Adipose tissue (tissue), 3 donors: ENCODE measurements around the gene PITPNC1. TPM values are rescaled to one million over a fixed set of nuclear protein-coding genes. Genes with fewer than 3 reads are reported as not detected.
"Not testable (repeated sequence)": the region's sequence is repeated elsewhere in the genome, so short reads cannot be mapped to it uniquely, and the experiment has no call there.

Experiments used
- H3K27ac ChIP-seq: one replicate; pipeline ENCODE4 v1.5.1; 2013; ENCODE audit warnings: low read depth, low read length
- WGBS, 3 donors: extraction: QIAGEN DNeasy Blood & Tissue Kit; methylation state at CpG; one replicate each; pipeline ENCODE4 v1.1.7; 2013; 5-methylcytosine and 5-hydroxymethylcytosine counted together
- polyA plus RNA-seq, 3 donors: library from polyadenylated mRNA; stranded (reverse); fragments of 200-250 nt; gene quantifications; one replicate each; pipeline ENCODE4 v1.2.3, GENCODE V29; 2013
- donor health status: healthy with polysubstance abuse.
- donor health status: Bipolar disorder and iron deficiency.
- donor health status: healthy.

PITPNC1 gene
- 10 to 100 TPM; 12.6 to 21.2 (median 15.3) TPM for polyA plus RNA-seq

DNA sequence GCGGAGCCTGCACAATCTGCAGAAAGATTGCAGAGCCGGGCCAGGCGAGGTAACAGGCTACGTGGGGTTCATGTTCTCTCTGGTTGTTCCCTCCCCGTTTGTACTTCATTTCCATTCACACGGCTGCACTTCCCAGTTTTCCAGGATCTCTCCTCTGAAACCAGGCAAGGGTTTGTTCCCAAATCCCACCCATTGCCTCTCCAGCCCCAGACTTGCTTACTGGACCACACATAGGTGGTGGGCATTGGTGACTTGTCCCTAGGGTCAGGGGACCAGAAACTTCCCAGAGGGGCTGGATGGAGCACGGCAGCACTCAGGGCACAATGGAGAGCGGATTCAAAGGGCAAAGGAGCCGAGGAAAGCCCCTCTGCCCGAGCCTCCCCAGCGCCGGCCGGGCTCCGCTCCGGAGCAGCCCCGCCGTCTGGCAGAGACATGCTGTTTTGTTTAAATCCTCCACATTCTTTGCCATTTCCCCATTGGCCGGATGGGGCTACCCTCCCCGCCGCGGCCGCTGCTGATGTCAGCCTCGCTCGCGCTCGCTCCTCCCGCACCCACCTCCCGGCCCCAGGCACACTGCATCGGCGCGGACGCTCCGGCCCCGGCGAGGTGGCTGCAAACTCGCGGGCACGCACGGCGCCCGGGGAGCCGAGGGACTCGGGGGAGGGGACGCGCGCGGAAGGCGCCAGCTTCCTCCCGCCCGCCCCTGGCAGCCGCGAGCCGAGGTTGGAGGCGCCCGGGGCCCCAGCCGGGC, at the start of gene PITPNC1:
PITPNC1 (plus strand) TSS at position 545 of the 751 bp plus-strand sequence.
- 0% methylated on average over 48 to 56 of the region's 56 CpGs for WGBS, 3 donors
- H3K27ac ChIP-seq: peak within 1 kb of the TSS; percentile 71

DNA sequence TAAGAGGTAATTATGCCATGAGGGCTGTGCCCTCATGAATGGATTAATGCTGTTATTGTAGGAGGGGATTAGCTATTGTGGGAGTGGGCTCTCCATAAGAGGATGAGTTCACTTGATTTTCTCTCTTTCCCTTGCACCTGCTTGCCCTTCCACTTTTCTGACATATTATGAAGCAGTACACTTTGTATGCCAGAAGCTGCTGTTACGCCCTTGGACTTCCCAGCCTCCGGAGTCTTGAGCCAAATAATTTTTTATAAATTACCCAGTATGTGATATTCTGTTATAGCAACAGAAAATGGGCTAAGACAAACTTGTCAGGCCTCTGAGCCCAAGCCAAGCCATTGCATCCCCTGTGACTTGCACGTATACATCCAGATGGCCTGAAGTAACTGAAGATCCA, 49.1 kb upstream of the PITPNC1 start:
- no peak overlapping the region for H3K27ac ChIP-seq
- whole genome bisulfite sequencing, 3 donors: 81 to 92% (median 87%) methylated on average over 3 of the region's 3 CpGs

DNA sequence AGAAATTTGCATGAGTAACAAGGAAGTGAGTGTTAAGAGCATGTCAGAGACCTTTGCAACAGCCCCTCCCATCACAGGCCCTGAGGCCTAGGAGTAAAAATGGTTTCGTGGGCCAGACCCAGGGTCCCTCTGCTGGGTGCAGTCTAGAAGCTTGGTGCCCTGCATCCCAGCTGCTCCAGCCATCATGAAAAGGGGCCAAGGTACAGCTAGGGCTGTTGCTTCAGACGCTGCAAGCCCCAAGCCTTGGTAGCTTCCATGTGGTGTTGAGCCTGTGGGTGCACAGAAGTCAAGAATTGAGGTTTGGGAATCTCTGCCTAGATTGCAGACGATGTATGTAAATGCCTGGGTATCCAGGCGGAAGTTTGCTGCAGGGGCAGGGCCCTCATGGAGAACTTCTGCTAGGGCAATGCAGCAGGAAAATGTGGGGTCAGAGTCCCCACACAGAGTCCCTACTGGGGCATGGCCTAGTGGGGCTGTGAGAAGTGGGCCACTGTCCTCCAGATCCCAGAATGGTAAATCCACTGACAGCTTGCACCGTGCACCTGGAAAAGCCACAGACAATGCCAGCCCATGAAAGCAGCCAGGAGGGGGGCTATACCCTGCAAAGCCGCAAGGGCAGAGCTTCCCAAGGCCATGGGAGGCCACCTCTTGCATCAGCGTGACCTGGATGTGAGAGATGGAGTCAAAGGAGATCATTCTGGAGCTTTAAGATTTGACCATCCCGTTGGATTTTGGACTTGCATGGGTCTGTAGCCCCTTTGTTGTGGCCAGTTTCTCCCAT, 45.5 kb upstream of the PITPNC1 start:
- not testable (repeated sequence) for H3K27ac ChIP-seq
- WGBS, 3 donors: 91 to 96% (median 95%) methylated on average over 8 of the region's 8 CpGs

DNA sequence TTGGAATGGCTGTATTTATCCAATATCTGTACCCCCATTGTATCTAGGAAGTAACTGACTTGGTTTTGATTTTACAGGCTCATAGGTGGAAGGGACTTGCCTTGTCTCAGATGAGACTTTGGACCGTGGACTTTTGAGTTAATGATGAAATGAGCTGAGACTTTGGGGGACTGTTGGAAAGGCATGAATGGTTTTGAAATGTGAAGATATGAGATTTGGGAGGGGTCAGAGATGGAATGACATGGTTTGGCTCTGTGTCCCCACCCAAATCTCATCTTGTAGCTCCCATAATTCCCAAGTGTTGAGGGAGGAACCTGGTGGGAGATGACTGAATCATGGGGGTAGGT, 44.9 kb upstream of the PITPNC1 start:
- 96 to 98% (median 97%) methylated on average over 1 of the region's 1 CpG for WGBS, 3 donors
- not testable (repeated sequence) for H3K27ac ChIP-seq

DNA sequence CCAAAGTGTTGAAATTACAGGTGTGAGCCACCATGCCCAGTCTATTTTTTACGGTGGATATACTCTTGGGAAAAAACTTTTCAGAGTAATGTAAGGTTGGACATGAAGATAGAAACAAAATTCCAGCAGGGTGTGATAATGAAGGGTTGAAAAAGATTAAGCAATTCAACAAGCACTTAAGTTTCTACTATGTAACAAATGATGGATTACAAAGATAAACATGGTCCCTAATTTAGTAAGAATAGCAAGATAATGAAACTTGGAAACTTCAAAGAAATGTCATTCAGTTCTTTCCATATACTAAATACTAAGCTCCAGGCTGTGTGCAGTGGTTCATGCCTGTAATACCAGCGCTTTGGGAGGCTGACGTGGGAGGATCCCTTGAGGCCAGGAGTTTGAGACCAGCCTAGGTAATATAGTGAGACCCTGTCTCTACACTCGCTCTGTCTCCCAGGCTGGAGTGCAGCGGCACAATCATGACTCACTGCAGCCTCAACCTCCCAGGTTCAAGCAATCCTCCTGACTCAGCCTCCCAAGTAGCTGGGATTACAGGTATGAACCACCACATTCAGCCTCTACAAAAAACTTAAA, 41.7 kb upstream of the PITPNC1 start:
- H3K27ac ChIP-seq: no peak overlapping the region
- 73 to 87% (median 84%) methylated on average over 5 of the region's 5 CpGs for WGBS, 3 donors

DNA sequence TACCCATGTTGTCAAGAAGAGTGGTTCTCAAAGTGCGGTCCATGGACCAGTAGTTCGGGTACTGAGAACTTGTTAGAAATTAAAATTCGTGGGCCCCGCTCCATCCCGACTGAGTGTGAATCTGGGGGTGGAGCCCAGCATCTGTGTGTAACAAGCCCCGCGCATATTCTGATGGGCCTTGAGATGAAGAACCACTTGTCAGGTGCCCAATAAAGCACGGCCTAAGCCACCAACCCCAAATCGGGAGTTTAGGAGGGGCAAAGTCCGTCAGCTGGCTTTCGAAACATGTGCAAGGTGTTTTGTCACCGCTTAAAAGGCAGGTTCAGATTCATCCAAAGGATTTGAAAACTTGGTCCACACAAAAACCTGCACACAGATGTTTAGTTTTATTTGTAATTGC, 40.2 kb upstream of the PITPNC1 start:
- H3K27ac ChIP-seq: no peak overlapping the region
- WGBS, 3 donors: 85 to 92% (median 88%) methylated on average over 12 of the region's 12 CpGs

DNA sequence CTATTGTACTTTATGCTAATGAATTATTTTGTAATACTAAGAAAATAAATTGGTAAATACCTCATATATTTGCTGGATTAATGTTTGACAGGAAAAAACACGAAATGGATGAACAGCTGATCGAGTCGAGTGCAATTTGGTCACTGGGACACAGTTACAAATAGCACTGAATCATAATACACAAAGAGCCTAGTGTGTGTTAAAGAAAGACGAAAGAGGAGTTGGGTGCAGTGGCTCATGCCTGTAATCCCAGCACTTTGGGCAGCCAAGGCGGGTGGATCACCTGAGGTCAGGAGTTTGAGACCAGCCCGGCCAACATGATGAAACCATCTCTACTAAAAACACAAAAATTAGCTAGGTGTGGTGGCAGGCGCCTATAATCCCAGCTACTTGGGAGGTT, 38.7 kb upstream of the PITPNC1 start:
- WGBS, 3 donors: 88 to 97% (median 94%) methylated on average over 7 of the region's 7 CpGs
- not testable (repeated sequence) for H3K27ac ChIP-seq

DNA sequence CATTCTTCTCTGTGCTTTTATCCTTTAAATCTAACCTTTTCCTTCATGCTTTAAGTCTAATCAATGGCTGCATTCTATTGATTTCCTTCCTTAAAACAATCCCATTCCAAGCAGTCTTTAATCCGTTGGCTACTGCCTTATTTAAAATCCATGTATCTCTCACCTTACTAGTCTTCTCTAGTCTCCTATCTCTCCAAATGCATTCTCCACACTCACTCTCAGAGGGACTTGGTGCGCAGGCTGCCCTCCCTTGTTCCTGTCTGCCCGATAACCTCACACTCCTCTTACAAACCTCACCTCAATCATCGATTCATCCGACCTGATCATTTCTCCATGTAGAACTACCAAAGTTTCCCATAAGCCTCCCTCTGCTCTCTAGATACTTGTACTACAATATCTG, 33.8 kb upstream of the PITPNC1 start:
- H3K27ac ChIP-seq: no peak overlapping the region
- 88 to 95% (median 94%) methylated on average over 5 of the region's 5 CpGs for WGBS, 3 donors

DNA sequence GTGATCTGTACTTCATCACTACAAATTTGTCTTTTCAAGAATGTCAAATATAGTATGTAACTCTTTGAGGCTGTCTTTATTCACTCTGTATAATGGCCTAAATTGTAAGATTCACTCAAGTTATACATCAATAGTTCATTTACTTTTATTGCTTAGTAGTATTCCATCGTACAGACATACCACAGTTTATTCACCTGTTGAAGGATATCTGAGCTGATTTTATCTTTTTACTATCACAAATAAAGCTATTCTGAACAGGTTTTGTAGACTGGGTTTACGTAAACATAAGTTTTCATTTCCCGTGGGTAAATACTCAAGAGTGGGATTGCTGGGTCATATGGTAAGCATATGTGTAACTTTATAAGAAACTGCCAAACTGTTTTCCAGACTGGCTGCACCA, 29.3 kb upstream of the PITPNC1 start:
- WGBS, 3 donors: 97 to 99% (median 97%) methylated on average over 3 of the region's 3 CpGs

DNA sequence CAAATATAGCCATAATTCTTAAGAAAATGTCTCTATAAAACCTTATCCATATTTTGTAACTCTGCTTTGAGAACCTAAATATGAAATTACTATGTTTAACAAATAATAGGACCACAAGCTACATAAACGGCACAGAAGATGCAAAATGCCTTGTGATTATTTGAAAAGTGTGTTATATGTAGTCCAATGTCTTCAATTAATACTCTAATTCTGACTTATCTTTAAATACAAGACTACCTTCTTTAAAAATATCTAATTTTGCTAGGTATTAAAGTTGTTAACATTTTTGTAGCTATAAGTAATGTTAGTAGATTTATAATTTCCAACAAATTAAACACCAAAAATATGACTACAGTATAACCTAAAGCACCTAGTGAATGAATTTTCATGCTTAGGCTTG, 27.7 kb upstream of the PITPNC1 start:
- 95 to 97% (median 97%) methylated on average over 1 of the region's 1 CpG for WGBS, 3 donors
- H3K27ac ChIP-seq: no peak overlapping the region

More for the DNA sequence above, 29.3 kb upstream of the PITPNC1 start:
- H3K27ac ChIP-seq: no peak overlapping the region

DNA sequence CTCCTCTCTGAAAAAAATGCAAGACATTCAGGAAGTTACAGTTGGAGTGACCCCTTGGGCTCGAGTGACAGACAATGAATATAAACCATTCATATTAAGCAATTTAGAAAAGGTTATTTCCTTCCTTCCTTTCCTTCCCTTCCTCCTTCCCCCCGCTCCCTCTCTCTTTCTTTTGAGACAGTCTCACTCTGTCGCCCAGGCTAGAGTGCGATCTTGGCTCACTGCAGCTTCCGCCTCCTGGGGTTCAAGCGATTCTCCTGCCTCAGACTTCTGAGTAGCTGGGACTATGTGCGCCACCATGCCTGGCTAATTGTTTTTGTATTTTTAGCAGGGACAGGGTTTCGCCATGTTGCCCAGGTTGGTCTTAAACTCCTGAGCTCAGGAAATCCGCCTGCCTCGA, 23.9 kb upstream of the PITPNC1 start:
- no peak overlapping the region for H3K27ac ChIP-seq
- WGBS, 3 donors: 67 to 89% (median 73%) methylated on average over 9 to 10 of the region's 10 CpGs

DNA sequence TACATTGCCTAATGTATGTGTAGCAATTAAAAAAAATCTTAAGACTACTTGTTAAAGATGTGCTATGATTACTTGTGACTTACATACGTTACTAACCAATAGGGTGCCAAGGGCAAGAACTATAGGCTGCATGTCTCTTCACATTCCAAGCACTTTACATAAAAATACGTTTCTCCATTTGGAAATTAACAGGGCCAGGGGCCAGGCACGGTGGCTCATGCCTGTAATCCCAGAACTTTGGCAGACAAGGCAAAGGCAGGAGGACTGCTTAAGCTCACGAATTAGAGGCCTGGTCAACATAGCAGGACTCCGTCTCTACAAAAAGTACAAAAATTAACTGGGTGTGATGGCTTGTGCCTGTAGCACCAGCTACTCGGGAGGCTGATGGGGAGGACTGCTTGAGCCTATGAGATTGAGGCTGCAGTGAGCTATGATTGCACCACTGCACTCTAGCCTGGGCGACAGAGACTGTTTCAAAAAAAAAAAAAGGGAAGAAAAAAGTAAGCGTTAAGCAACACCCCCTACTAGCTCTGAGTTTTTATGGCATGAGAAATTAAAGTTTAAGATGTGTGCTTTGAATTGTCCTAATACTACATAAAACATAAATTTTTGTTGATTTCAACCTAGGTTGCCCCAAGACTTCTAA, 23.0 kb upstream of the PITPNC1 start:
- no peak overlapping the region for H3K27ac ChIP-seq
- 66 to 90% (median 75%) methylated on average over 8 of the region's 8 CpGs for WGBS, 3 donors

DNA sequence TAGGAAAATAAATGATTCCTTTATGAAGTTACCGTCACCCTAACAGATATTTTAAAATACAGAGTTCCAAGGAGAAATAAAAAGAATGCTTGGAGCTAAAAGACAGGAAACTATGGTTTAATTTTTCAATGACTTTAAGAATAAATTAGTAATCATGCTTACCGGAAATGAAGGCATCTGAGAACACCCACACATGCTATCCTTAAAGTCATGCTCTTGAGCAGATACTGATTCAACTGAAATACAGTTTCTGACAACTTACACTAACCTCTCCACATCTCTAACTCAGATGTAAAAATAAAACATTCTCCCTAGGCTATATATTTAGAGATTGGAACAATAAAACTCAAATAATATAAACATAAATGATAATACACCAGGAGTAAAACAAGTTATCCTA, 18.5 kb upstream of the PITPNC1 start:
- no peak overlapping the region for H3K27ac ChIP-seq
- WGBS, 3 donors: 61 to 68% (median 63%) methylated on average over 2 of the region's 2 CpGs

DNA sequence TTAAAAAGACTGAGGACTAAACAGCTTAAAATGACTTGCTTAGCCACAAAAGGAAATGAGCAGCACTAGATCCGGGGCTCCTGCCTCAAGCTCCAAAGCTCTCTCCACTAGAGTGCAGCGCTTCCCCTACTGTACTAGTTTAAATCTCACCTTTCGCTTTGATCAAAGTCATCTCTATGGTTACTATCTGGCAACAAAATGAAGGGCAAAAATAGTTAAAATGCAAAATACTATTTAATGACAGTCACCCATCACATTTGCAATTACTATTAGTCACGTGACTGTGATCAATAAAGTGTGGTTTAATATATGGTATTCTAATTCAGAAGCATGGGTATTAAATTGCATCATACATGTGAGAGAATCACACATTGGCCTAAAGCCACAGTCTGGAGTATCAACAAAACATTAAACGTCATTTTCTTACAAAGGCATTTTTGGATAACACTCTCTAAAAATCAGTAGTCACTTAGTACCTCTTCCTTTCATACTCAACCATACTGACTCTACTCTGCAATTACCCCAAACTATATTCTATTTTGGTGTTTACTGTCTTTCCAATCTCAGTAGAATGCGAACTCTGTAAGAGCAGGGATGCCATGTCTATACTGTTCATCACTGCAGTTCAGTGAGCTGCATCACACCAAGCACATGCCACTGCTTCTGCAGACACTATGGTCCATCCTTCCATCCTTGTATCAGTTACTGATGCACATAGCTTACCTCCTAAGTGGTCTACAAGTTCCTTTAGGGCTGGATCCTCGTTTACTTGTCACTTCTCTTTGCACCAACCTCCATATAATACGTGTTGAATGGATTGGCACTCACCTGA, 16.9 kb upstream of the PITPNC1 start:
- H3K27ac ChIP-seq: no peak overlapping the region
- 50 to 60% (median 59%) methylated on average over 8 of the region's 8 CpGs for WGBS, 3 donors

DNA sequence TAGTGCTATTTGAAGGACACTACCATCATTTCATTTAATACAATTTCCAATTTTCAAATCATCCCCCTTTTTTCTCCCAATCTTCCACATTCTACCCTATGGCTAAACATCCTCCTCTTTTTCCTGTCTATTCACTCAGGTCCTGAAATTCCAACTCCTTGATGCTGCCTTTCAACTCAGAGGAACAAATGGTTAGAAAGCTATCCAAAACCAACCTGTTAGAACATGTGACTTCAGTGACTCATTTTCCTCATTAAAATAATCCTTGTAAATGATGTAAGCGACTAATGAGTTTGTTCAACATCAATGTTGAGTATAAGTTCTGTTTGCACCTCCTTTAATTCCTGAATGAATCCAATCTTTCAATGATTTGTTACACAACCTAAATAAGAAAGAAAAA, 16.2 kb upstream of the PITPNC1 start:
- 80 to 98% (median 90%) methylated on average over 1 of the region's 1 CpG for WGBS, 3 donors

DNA sequence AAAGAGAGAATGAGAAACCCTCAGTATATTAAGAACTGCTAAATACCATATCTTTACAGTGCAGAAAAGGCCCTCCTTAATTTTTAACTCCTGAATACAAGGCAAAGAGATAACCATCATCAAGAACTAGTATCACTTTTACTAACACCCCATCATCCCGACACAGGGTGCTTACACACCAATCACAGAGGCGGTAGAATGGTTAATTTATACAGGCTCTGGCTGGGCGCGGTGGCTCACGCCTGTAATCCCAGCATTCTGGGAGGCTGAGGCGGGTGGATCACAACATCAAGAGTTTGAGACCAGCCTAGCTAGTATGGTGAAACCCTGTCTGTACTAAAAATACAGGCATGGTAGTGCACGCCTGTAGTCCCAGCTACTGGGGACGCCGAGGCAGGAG, 14.9 kb upstream of the PITPNC1 start:
- no peak overlapping the region for H3K27ac ChIP-seq
- WGBS, 3 donors: 92 to 93% (median 92%) methylated on average over 9 of the region's 9 CpGs

More for the DNA sequence above, 16.2 kb upstream of the PITPNC1 start:
- no peak overlapping the region for H3K27ac ChIP-seq

DNA sequence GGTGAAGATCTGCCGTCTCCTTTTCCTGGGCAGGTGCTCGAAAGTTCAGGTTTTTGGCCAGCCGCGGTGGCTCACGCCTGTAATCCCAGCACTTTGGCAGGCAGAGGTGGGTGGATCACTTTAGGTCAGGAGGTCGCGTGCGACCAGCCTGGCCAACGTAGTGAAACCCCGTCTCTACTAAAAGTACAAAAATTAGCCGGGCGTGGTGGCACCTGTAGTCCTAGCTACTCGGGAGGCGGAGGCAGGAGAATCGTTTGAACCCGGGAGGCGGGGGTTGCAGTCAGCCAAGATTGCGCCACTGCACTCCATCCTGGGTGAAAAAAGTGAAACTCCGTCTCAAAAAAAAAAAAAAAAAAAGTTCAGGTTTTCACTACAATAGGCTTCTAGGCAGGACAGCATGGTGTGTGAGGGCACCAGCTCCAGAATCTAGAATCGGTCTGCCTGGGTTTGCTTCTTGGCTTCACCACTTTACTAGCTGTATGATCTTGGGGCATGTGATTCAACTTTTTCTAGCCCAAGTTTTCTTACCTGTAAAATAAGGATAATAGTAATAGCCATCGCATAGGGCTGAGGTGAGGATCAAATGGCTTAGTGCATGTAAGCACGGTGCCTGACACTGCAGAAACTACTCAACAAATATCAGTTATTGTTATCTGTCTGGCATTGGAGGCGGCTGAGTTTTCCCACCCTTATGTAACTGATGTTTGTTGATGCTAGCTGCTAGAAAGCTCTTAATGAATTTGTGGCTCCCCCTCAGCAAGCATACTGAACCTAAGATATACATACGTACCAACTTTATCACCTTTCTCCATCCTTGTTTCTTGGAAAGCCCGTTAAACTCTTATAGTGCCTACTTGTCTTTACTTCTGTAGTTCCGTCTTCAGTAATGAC, 12.0 kb upstream of the PITPNC1 start:
- WGBS, 3 donors: 37 to 52% (median 52%) methylated on average over 26 of the region's 26 CpGs

More for the DNA sequence above, 12.0 kb upstream of the PITPNC1 start:
- no peak overlapping the region for H3K27ac ChIP-seq
